Smooth muscle cell (in vitro differentiated cells): ENCODE data around the gene CYP2C18. TPM values are rescaled to one million over a fixed set of nuclear protein-coding genes. Genes with fewer than 3 reads are reported as not detected.

Source experiments
- DNase-seq: peaks from one replicate; lab custom pipeline; 2025; ENCODE audit not compliant: unreplicated experiment; lab: John Stamatoyannopoulos, UW
- H2AFZ ChIP-seq: fragments of 200-600 bp; sonication (generic); 2 replicates; pipeline ENCODE4 v1.6.0; 2016; ENCODE audit warnings: antibody characterized with exemption, low read depth, mild to moderate bottlenecking
- H3F3A ChIP-seq: fragments of 200-600 bp; sonication (generic); 2 replicates; pipeline ENCODE4 v1.6.0; 2017; ENCODE audit warnings: antibody characterized with exemption, low read depth
- H3K27ac ChIP-seq: fragments of 200-600 bp; sonication (generic); 2 replicates; pipeline ENCODE4 v1.5.1; 2016; ENCODE audit warnings: low read depth, mild to moderate bottlenecking
- H3K27me3 ChIP-seq: fragments of 200-600 bp; sonication (generic); 2 replicates; pipeline ENCODE4 v1.6.1; 2016; ENCODE audit warnings: low read depth, mild to moderate bottlenecking
- H3K36me3 ChIP-seq: fragments of 200-600 bp; sonication (generic); 2 replicates; pipeline ENCODE4 v1.5.1; 2016; ENCODE audit warnings: low read depth
- H3K4me1 ChIP-seq: fragments of 200-600 bp; sonication (generic); 2 replicates; pipeline ENCODE4 v1.5.1; 2016; ENCODE audit warnings: low read depth
- H3K4me2 ChIP-seq: fragments of 200-600 bp; sonication (generic); 2 replicates; pipeline ENCODE4 v1.6.0; 2016; ENCODE audit warnings: mild to moderate bottlenecking
- H3K4me3 ChIP-seq: fragments of 200-600 bp; sonication (generic); 2 replicates; pipeline ENCODE4 v1.5.1; 2016; ENCODE audit warnings: mild to moderate bottlenecking
- H3K79me2 ChIP-seq: fragments of 200-600 bp; sonication (generic); 2 replicates; pipeline ENCODE4 v1.6.0; 2016; ENCODE audit warnings: low read depth, mild to moderate bottlenecking
- H3K9ac ChIP-seq: fragments of 200-600 bp; sonication (generic); 2 replicates; pipeline ENCODE4 v1.6.0; 2016; ENCODE audit warnings: low read depth
- H3K9me3 ChIP-seq: fragments of 200-600 bp; sonication (generic); replicated peaks from 2 replicates; pipeline ENCODE4 v1.5.1; 2016; ENCODE audit warnings: low read depth
- H4K20me1 ChIP-seq: fragments of 200-600 bp; sonication (generic); 2 replicates; pipeline ENCODE4 v1.6.0; 2016; ENCODE audit warnings: low read depth
- CTCF ChIP-seq: fragments of 200-600 bp; sonication (generic); IDR thresholded peaks from 2 replicates; pipeline ENCODE4 v1.5.1; 2017; ENCODE audit warnings: borderline replicate concordance, mild to moderate bottlenecking, antibody characterized with exemption; ENCODE audit not compliant: insufficient read depth, poor library complexity, severe bottlenecking
- WGBS: methylation state at CpG from one replicate; pipeline ENCODE4 v1.1.7; 2016; ENCODE audit warnings: low lambda C conversion rate; 5-methylcytosine and 5-hydroxymethylcytosine counted together
- polyA plus RNA-seq: library from polyadenylated mRNA; unstranded; fragments of >200 nt; fragmentation: Nextera tagmentation; extraction: Ambion mirVana; gene quantifications from 2 replicates; pipeline ENCODE4 v1.2.1, GENCODE V29; 2016
- total RNA-seq: library from RNA; depleted of rRNA; stranded (reverse); fragments of >200 nt; gene quantifications from 2 replicates; pipeline ENCODE4 v1.2.3, GENCODE V29; 2014

CYP2C18 gene
- total and polyA plus RNA-seq, 2 experiments from 2014 or later = 1.1 TPM; not detected in 1

GRCh38 chr10:94738588-94738987 is 55.1 kb downstream of the CYP2C18 start:
- H3K79me2 ChIP-seq = no peaks in the 10 kb centered on the region
- no peak for TF ChIP-seq CTCF
- H2AFZ ChIP-seq = no peak overlapping the region
- H3K9ac ChIP-seq = no peak overlapping the region
- no peak overlapping the region for H3K4me2 ChIP-seq
- peaks cover 7% of the 10 kb centered on the region for H3K9me3 ChIP-seq
- no peaks in the 10 kb centered on the region for H3F3A ChIP-seq
- H3K4me3 ChIP-seq = no peak overlapping the region
- 74% methylated on average over 2 of the region's 2 CpGs for WGBS
- no peak for DNase-seq
- H4K20me1 ChIP-seq = no peaks in the 10 kb centered on the region
- no peak overlapping the region for H3K27ac ChIP-seq
- H3K27me3 ChIP-seq = no peaks in the 10 kb centered on the region
- no peaks in the 10 kb centered on the region for H3K4me1 ChIP-seq
- H3K36me3 ChIP-seq = no peaks in the 10 kb centered on the region

GRCh38 chr10:94747137-94747536 is 63.6 kb downstream of the CYP2C18 start:
- no peak overlapping the region for H3K4me2 ChIP-seq
- no peak overlapping the region for H3K4me3 ChIP-seq
- no peaks in the 10 kb centered on the region for H4K20me1 ChIP-seq
- no peak overlapping the region for H3K9ac ChIP-seq
- H3K27ac ChIP-seq = no peak overlapping the region
- H3K4me1 ChIP-seq = no peaks in the 10 kb centered on the region
- 80% methylated on average over 2 of the region's 2 CpGs for WGBS
- DNase-seq = no peak
- H3K9me3 ChIP-seq = peaks cover 7% of the 10 kb centered on the region
- no peak for TF ChIP-seq CTCF
- no peaks in the 10 kb centered on the region for H3K36me3 ChIP-seq
- H3F3A ChIP-seq = no peaks in the 10 kb centered on the region
- H2AFZ ChIP-seq = no peak overlapping the region
- no peaks in the 10 kb centered on the region for H3K79me2 ChIP-seq
- H3K27me3 ChIP-seq = no peaks in the 10 kb centered on the region

- no peaks in the 10 kb centered on the region for H3K4me1 ChIP-seq
- TF ChIP-seq CTCF = no peak
- H3K4me3 ChIP-seq = no peak overlapping the region
- no peak overlapping the region for H3K27ac ChIP-seq
- peaks cover under 1% of the 10 kb centered on the region for H3K9me3 ChIP-seq
- H2AFZ ChIP-seq = no peak overlapping the region
- no peak for DNase-seq
- no peaks in the 10 kb centered on the region for H3F3A ChIP-seq
- H3K4me2 ChIP-seq = no peak overlapping the region
- no peaks in the 10 kb centered on the region for H3K79me2 ChIP-seq
- 76% methylated on average over 4 of the region's 4 CpGs for WGBS
- no peaks in the 10 kb centered on the region for H3K27me3 ChIP-seq
- no peaks in the 10 kb centered on the region for H4K20me1 ChIP-seq
- H3K9ac ChIP-seq = no peak overlapping the region
- H3K36me3 ChIP-seq = no peaks in the 10 kb centered on the region
Observed at GRCh38 chr10:94747838-94748237, 64.3 kb downstream of the CYP2C18 start.

GRCh38 chr10:94757916-94758315 is 74.4 kb downstream of the CYP2C18 start:
- no peaks in the 10 kb centered on the region for H4K20me1 ChIP-seq
- no peaks in the 10 kb centered on the region for H3K9me3 ChIP-seq
- H3K27me3 ChIP-seq = no peaks in the 10 kb centered on the region
- no peak for DNase-seq
- H3K4me3 ChIP-seq = no peak overlapping the region
- no peak for TF ChIP-seq CTCF
- 70% methylated on average over 2 of the region's 2 CpGs for WGBS
- no peaks in the 10 kb centered on the region for H3K36me3 ChIP-seq
- H3K79me2 ChIP-seq = no peaks in the 10 kb centered on the region
- H3K4me1 ChIP-seq = no peaks in the 10 kb centered on the region
- H3K9ac ChIP-seq = no peak overlapping the region
- H3K4me2 ChIP-seq = no peak overlapping the region
- H3F3A ChIP-seq = no peaks in the 10 kb centered on the region
- no peak overlapping the region for H3K27ac ChIP-seq
- H2AFZ ChIP-seq = no peak overlapping the region
